GM13977 (cell line): ENCODE measurements around the gene SPCS1.

Source experiments
- DNase-seq: peaks from one replicate; pipeline ENCODE4 v3.0.0; 2012; ENCODE audit warnings: low spot score
- CTCF ChIP-seq: IDR thresholded peaks from 2 replicates; pipeline ENCODE4 v1.5.1; 2012; ENCODE audit warnings: mild to moderate bottlenecking, control low read depth; ENCODE audit not compliant: insufficient read depth; ENCODE audit errors: extremely low read depth, missing control alignments
- in situ Hi-C: fragments of 300-500 bp; cut with MboI; formaldehyde crosslinking; loops from one replicate; pipeline ENCODE4 v1.12.0; 2022; ENCODE audit warnings: low sequenced_read_pairs, low pct_unique_long_range_greater_than_20kb, mixed read lengths, inconsistent platforms; ENCODE audit not compliant: unreplicated experiment

SPCS1 gene

GRCh38 chr3:52693071-52693470 is 12.8 kb upstream of the SPCS1 start:
- in situ Hi-C loops: no loop called here
- no peak for TF ChIP-seq CTCF
- no peak for DNase-seq

DNA sequence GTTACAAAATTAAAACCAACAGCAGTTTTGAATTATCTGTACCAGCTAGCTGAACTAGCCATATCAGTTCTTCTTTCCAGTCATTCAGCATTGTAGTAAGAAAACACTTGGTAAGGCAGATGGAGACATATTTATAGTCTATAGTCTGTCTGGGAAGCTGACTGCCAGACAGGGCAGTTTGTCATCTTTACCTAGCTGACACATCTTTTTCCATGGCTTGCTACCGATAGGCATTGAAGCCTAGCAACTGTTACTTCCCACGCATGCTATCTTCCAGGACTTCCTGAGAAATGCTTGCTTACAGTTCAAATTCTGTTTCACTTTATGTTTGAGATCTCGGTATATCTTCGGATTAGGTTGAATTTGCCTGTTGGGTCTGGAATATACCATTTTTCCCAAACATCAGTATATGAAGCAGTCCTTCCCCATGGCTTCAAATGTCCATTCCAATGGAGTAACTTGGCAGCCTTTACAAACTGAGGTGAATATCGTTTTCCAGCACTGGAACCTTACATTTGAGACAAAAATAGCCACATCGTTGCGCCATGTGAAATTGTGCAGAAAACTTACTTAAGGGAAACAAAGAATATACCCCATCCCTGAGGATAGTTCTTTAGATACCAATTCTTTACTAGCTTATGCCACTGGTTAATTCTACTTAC is 11.2 kb upstream of the SPCS1 start:
- TF ChIP-seq CTCF: no peak
- in situ Hi-C loops: no loop called here
- no peak for DNase-seq

DNA sequence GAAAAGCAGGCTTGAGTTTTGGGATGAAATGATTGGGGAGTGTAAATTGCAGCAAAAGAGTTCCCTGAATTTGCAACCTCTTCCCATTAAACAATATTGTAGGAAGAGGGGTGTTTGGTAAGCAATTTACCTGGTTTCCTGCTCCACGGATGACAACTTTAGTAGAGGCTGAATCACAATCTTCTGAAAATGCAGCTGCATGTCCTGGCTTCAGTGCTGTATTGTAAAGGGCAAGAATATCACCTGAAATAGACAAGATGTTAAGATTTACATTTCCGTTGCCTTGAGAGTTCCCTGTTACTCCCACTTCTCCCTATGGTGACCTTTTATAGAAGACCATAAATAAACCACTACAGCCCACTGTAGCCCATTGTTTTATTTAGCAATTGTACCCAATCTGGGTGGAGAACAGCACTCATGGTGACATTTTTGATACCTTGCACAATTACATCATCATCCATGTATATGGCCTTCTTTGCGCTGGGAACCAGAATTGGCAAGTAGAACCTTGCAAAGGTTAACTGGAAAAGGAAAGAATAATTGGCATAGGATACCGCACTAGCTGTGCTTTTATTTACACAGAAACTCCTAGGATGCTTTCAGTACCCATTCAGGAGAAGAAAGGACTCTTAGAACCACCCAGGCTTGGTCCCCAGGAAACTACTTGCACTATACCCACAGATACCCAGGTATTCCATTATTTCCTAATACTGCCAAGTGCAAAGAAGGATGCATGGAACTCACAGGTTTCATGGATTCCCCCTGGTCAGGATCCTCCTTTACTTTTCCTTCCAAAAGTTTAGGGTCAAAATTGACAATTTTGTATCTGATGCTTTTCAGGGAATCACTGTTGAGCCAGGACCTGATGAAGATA is 9.9 kb upstream of the SPCS1 start:
- DNase-seq: no peak
- no peak for TF ChIP-seq CTCF
- in situ Hi-C loops: no loop called here

GRCh38 chr3:52696830-52697631 is 8.9 kb upstream of the SPCS1 start:
- no peak for DNase-seq
- in situ Hi-C loops: no loop called here
- TF ChIP-seq CTCF: no peak

- in situ Hi-C loops: no loop called here
- TF ChIP-seq CTCF: no peak
- DNase-seq: no peak
Observed at GRCh38 chr3:52697632-52697965, 8.3 kb upstream of the SPCS1 start.

GRCh38 chr3:52703341-52703740 is 2.6 kb upstream of the SPCS1 start:
- in situ Hi-C loops: no loop called here
- DNase-seq: no peak
- no peak for TF ChIP-seq CTCF
